ENCODE measurements around the gene DYNC2H1.
A peak's percentile ranks its signal among the peaks of the same experiment; 100 is the strongest.
"Not testable (repeated sequence)": the region's sequence is repeated elsewhere in the genome, so short reads cannot be mapped to it uniquely, and the experiment has no call there.

DYNC2H1 gene

GRCh38 chr11:103125462-103125861 lies 16.2 kb downstream of the DYNC2H1 start:
- no peak for DNase-seq

GRCh38 chr11:103141986-103142385 lies 32.8 kb downstream of the DYNC2H1 start:
- not testable (repeated sequence) for DNase-seq

GRCh38 chr11:103147627-103148026 lies 38.4 kb downstream of the DYNC2H1 start:
- no peak for DNase-seq

DNA sequence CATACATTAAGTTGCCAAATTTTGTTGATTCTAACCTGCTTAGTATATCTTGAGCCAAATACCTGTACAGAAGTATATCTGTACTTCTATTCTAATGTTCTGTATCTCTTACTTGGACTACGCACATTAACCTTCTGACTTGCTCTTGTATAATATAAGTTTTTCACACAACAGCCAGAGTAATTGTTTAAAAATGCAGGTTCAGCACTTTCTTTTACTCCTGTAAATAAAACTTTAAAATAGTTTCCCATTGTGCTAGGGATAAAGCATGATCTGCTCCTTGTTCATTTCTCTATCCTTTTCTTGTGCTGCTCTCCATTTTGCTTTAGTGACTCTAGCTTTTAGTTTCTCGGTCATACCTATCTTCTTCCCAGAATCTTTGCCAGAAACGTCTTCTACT lies 48.3 kb downstream of the DYNC2H1 start:
- no peak for DNase-seq

GRCh38 chr11:103164093-103164796 lies 55.0 kb downstream of the DYNC2H1 start:
- DNase-seq: no peak

GRCh38 chr11:103167166-103167565 lies 57.9 kb downstream of the DYNC2H1 start:
- no peak for DNase-seq

- no peak for DNase-seq
These were observed 61.6 kb downstream of the DYNC2H1 start for GRCh38 chr11:103170865-103171264.

GRCh38 chr11:103175461-103176129 lies 66.4 kb downstream of the DYNC2H1 start:
- no peak for DNase-seq

- no peak for DNase-seq
These were observed 74.9 kb downstream of the DYNC2H1 start for GRCh38 chr11:103183981-103184611.

DNA sequence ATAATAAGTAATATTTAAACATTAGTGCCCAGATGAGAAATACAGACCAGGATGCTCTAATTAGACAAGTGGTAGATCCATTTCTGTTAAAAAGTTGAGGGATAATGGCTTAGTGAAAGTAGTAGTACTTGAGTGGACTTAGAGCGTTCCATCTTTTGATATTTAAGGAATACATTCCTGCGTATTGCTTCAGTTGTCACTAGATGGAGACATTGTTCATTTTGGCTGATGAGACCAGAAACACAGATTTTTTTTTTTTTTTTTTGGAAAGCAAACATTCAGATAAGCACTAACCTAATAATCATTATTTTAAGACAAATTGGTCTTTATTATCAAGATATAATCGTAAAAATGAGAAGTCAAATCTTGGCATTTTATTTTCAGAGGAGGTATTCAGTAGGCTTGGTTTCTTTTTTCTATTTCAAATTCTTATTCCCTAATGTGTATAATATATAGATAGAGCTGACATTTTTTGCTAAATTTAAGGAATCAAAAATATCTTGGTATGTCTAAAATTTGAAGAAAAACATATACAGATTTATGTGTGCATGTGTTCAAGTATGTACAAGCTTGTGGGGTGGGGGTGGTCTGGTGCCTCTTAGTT lies 92.9 kb downstream of the DYNC2H1 start:
- no peak for DNase-seq

DNA sequence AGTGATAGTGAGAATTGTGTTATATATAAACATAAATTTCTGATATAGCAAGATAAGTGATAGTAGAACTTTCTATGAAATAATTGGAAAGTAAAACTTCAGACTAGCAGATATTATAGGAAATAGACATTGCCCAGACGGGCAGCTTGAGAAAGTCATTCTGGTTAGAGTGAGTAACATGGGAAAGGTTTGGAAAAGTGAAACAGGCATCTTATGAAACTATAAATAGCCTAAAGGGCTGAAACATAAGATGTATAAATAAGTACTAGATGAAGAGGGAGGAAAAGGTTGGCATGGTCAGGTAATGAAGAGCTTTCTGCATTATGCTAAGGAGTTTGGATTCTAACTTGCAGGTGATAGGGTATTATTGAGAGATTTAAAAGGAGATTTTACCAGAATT lies 101.3 kb downstream of the DYNC2H1 start:
- DNase-seq: no peak

DNA sequence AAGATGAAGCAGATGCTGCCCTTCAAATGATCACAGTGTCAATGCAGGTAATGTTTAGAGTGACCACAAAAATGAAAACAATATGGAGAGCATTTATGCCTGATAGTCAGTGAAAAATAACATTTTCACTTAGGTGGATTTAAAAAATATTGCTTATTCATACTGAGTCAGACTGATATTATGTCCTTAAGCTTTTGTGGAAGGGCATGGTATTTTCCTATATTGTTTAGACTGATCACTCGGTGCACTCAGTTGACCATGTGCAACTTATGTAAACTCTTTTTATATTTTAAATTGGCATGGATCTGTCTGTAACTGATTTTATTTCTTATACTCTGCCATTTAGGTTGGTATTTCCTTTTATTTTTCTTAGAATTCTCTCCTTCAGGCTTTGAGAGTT lies 106.6 kb downstream of the DYNC2H1 start:
- no peak for DNase-seq

DNA sequence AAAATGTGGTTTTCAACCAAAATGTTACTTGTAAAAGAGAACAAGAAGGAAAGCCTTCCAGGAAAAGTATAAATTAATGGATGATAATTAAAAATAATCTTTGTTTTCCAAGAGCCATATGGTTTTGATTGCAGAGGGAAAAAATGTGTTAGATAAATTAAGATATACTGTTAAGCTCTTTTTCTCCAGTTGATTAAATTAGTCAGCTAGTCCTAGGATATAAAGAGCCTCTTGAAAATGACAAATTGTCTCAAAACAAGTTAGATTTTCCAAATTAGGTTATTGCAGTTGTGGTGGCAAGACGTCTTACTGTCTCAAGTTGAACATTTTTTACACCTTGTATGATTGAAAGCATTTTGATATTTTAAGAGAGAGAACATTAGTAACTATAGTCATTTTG lies 110.9 kb downstream of the DYNC2H1 start:
- DNase-seq: no peak

- DNase-seq: peak; percentile 18
These were observed 113.6 kb downstream of the DYNC2H1 start for GRCh38 chr11:103222806-103223205.

DNA sequence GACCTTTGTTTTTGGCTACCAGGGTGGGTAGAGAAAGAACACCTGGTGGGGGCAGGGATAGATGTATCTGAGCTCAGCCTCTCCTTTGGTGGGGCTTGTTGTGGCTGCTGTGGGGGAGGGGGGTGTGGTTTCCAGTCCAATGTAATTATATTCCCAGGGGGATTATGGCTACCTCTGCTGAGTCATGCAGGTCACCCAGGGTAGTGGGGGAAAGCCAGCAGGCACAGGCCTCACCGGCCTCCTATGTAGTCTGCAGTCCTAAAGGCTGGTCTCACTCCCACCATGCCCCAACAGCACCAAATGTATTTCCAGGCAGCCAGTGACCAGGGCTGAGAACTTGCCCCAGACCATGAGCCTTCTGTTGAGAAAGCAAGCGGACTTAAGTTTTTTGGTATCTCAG lies 119.6 kb downstream of the DYNC2H1 start:
- DNase-seq: no peak

DNA sequence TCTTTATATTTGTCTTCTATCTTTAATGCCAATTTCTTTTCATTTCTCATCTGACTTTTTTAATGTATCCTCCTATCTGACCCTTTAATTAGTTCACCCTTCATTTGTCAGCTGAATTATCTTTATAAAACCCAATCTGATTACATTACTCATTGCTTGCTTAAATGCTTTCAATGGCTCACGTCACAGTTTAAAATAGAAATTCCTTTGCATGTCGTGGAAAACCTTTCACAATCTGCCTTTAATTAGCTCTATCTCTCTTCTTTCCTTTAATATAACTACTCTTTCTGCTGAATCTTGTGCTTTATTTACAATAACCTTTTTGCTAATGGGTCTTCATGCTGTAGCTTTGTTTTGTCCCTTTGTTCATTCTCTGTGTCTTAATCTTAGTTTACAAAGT lies 125.7 kb downstream of the DYNC2H1 start:
- no peak for DNase-seq

DNA sequence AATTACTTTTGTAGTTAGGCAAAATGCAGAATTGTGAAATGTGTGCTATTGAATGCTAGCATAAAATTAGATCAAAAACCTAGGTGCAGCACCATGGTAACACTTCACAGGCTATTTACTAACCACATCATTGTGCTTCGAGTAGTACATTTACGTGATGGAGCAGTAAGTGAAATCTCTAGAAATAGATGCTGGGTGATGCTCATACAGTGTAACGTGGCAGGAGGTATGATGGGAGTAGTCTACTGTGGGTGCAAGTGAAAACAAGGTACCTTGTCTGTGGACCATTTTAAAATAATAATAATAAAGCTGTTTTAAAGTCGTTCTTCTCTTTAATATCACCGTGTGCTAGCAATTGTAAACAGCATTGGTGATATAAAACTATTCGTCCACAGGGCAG lies 132.3 kb downstream of the DYNC2H1 start:
- no peak for DNase-seq

GRCh38 chr11:103254123-103254522 lies 144.9 kb downstream of the DYNC2H1 start:
- no peak for DNase-seq

DNA sequence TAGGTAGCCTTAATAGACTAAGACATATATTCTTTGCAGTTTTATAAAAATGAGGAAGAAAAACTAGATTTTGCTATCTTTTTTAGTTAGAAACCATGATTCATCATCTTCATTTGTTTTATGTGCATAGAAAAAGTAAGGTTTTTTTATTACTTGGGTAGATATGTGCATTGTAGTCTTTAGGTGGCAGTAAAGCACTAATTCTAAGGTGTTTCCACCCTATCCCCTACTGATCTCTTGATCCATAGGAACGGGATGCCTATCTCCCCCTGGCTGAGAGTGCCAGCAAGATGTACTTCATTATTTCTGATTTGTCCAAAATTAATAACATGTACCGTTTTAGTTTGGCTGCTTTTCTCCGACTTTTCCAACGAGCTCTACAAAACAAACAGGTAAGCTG lies 148.1 kb downstream of the DYNC2H1 start:
- DNase-seq: no peak

DNA sequence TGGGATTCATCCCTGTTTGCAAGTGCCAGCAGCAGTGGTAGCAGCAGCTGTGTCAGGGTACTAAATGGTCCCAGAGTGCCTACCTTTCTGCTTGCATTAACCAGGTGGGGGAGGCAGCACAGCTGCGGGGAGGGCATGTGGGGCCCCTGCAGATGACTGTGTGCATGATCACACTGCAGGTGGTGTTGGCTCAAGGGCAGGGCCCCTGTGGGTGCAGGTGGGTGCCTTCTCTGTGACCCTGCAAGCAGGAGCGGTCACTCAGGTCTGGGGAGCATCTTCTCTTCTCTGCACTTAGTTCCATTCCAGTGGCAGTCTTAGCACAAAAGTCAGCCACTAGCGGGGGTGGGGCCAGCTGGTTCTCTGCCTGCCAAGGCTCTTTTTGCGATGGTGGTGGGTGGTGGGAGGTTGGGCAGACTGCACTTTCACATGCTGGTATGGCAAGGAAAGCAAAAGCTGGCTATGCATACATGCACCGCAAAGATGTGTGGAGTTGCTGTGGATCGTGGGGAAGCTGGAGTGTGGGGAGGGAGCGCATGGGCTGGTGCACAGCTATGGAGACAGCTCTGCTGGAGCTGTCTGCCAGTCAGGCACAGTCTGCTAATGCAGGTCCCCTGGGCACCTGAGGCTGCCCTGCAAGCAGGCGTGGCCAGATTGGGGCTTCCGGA lies 157.1 kb downstream of the DYNC2H1 start:
- DNase-seq: no peak

DNA sequence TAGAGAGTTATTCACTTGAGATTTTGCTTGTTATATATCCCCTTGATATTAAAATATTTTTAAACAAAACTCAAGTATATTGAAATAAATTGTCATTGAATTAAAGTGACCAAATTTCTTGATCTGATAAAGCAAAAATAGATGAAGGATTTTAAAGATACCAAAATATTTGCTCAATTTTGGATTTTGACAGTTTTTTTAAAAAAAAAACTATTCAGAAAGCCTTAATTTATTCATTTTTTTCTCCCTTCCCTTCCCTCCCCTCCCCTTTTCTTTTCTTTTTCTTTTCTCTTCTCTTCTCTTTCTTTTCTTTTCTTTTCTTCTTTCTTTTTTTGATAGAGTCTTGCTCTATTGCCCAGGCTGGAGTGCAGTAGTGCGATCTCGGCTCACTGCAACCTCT lies 163.7 kb downstream of the DYNC2H1 start:
- no peak for DNase-seq

DNA sequence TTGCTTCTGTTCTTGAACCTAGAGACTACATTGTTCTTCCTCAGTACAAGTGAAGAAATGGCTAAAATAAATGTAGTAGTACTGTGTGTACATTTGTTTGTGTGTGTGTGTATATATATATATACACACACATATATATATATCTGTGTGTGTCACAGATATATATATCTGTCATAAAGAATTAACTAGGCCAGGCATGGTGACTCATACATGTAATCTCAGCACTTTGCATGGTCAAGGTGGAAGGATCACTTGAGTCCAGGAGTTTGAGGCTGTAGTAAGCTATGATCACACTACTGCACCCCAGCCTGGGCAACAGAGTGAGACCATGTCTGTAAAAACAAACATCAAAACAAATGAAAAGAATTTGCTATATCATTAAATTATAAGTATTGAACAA lies 164.8 kb downstream of the DYNC2H1 start:
- DNase-seq: no peak

- DNase-seq: no peak
These were observed 170.6 kb downstream of the DYNC2H1 start for GRCh38 chr11:103279821-103280220.

Measured in right hindlimb (tissue), 1 donor.